HG03175 (cell line): Measurements from ENCODE around the gene CCDC85B.

Experiments
- ATAC-seq: cut with Tn5 transposase; IDR thresholded peaks from one replicate; pipeline ENCODE4 v1.9.1; 2021; ENCODE audit warnings: mild to moderate bottlenecking, moderate library complexity; ENCODE audit not compliant: unreplicated experiment

Gene CCDC85B

DNA sequence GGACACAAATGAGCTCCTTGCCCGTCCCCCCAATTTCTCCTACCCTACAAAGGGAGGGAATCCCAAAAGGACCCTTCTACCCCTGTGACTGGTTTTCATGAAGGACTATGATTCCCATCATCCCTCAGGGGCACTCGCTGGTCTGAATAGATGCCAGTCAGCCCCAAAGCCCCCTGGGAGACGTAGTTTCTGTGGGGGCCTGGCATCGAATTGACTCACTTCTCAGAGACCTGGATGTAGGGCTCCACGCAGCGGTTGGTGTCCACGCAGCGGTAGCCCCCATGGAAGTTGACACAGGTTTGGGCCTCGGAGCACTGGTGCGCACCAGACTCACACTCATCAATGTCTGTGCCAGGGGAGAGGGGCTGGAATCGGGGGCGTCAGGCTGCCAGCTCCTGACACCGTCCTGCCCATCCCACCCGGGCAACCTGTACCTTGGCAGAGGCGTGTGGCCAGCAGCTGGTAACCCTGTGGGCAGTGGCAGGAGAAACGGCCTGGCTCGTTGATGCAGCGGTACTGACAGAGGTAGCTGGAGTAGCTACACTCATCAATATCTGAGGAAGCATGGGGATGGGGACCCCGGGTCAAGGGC lies 22.3 kb upstream of the CCDC85B start:
- no peak for ATAC-seq

DNA sequence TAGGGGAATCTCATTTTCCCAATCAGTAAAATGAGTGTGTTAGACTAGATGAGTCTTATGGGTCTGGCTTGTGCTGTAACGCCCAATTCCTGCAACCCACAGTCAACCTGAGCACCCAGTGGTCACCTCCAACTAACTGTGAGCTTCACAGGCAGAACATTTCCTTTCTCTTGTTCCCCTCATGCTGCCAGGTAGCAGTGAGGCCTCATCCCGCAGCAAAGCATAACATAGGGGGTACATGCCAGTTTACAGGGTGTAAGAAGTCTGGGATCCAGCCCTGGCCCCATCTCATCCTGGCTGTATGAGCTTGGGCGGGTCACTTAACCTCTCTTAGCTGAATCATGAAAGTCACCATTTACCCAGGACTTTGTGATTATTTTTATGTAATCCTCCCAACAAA lies 21.6 kb upstream of the CCDC85B start:
- ATAC-seq, result no peak

DNA sequence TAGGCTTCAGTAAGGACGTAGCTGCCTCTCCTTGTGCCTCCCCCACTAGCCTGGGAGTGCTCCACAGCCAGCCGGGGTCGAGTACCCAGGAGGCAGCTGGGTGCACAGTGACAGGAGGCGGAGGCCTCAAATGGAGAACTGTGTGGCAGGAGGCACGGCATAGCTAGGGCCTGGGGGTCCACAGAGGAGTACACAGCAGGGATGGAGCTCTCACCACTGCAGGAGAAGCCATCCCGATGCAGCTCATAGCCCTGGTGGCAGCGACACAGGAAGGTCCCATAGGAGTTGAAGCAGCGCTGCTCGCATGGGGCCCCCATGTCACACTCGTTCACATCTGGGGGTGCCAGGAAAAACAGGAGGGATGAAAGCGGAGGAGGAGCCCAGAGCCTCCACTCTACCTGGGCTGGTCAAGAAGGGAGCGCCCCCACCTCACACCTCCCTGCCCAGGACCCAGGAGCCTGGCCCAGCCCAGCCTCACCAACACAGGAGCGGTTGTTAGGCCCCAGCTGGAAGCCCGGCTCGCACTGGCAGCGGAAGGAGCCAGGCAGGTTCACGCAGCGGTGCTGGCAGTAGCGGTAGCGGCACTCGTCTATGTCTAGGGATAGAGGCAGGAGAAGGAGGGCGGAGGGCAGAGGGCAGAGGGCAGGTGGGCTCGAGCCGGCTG lies 20.7 kb upstream of the CCDC85B start:
- no peak for ATAC-seq

DNA sequence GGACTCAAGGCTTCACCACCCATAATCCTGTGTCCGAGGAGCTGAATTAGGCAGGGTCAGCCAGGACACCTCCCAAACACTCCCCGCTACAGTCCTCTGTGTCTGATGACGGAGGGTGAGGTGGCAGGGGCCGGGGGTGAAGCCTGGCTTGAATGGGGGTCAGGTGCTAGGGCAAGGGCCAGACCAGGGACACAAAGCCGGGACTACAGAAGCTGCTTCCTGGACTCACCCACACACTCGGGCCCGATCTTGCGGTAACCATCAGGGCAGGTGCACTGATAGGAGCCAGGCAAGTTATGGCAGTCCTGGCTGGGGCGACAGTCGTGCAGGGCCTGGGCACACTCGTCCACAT lies 20.2 kb upstream of the CCDC85B start:
- ATAC-seq, result no peak

DNA sequence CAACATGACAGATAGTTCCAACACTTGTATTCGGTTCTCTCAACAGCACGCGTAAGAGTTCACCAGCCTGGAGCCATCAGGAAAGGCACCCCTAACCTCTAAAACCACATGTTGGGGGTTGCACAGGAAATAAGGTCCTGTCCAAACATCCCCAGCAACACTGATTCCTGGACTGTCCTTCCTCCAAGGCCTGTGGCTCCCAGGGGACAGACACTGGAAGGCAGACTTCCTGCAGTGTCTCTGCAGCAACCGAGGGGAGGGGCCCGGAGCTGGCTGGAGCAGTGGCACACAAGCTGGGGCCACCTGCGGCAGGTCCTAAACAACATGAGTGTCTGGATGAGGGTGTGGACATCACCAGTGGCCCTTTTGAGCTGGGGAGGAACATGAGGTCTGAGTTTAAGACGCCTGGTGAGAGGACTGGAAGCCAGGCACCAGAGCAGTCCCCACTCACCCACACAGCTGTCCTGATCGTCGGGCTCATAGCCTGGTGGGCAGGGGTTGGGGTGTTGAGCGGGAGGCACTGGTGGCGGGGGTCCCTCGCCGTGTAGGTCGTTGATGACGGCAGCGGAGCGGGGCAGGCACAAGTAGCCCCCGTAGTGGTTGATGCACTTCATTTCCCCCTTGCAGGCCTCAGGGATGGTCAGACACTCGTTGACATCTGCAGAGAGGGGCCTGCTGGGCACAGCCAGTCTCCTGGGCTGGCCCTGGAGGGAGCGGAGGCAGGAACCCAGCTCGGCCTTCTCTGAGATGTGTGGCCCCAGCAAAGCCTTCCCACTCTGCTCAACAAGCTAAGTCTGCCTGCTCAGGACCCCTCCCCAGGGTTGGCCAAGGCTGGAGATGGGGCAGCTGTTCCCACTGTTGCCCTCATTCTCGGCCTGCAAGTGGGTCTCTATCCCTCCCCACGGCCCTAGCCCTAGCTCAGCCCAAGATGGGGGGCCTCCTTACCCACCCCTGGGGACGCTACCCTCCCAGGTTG lies 19.5 kb upstream of the CCDC85B start:
- ATAC-seq, result no peak

DNA sequence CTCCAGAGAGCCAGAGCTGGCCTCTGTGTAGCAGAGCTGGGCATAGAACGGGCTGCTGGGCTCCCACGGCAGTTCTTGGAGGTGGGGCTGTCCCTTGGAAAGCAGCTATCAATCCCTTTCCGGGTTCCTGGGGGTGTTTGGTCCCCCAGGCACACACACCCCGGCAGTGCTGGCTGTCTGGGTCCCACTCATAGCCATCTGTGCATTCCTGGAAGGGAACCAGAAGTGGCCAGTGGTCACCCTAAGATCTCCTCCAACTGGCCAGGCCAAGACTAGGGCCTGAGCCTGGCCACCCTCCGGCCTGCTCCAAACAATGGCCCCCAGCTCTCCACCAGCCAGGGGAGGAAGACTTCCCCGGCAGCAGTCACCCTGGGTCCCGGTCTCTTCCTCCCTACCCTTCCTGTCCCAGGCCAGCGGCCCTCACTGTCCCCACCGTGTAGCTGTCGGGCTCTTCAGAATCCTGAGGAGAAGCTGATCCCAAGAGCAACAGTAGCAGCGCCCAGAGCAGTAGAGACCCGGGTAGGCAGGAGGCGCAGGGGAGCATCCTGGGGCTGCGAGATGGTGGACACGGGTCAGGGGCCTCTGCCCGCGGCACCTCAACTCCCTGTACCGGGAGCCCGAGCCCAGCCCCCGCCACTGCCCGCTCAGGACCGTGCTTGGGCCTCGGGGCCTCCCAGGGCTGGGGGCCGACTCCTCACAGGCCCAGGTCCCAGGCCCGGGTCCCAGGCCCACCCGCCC lies 18.5 kb upstream of the CCDC85B start:
- no peak for ATAC-seq

DNA sequence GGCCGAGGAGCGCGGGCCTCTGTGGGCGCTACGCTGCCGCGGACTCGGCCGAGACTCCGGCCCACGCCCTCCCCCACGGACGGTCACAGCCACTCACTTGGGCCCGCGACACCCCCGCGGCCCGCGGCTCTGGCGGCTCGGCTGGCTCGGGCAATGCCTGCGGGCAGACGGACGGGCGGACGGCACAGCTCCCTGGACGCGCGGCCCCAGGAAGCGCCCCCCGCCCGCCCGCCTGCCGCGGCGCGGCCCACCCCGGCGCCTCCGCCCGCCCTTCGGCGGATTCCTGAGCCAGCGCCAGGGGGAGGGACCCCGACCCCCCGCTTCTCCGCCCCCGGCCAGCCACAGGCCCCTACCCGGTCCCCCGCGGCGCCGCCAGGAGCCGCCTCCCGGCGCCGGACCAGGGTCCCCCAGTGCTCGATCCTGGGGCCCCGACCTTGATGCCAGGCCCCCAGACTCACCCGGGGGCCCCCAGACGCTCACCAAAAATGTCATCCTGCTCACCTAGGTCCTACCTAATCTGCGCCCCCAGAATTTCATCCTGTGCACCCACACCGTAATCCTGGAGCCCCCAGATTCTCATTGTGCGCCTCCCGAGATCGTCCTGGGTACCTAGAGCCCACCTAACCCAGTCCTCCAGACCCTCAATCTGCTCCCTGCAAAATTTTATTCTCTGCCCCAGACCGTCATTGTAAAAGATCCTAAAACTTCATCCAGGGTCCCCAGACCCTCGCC lies 17.7 kb upstream of the CCDC85B start, which contains the start of gene EFEMP2:
Gene EFEMP2, minus strand, starts transcription at position 215 of the 732 bp plus-strand sequence. CDS start 446 bp downstream, outside the sequence.
- ATAC-seq, result no peak

DNA sequence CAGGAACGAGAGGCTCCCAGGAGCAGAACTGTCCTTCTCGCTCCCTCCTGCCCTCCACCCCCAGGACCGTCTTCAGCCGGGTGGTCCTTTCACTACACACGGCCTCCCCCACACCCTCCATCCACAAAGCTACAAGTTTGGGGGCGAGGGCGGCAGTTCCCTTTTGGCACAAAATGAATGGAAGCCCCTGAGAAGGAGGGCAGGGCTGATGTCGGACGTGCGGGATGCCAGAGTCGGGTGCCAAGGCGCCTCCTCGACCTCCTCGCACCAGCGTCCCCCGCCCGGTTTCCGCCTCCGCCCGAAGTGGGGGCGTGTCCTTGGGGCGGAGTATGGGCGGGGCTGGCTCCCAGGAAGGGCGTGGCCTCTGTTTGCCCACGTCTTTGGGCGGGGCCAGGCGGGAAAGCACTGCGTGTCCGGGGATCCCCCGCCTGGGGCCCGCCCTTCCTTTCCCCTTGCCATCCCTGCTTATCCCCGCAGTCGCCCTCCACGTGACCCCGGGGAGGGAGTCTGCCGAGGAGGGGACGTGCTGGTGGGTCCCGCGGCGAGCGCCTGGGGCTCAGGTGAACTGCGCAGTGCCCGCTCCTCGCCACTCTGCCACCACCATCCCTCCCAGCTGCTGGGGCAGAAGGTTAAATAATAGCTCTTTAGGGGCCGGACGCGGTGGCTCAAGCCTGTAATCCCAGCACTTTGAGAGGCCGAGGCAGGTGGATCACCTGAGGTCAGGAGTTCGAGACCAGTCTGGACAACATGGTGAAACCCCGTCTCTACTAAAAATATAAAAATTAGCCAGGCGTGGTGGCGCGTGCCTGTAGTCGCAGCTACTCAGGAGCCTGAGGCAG lies 16.9 kb upstream of the CCDC85B start:
- peak; percentile 82 for ATAC-seq

DNA sequence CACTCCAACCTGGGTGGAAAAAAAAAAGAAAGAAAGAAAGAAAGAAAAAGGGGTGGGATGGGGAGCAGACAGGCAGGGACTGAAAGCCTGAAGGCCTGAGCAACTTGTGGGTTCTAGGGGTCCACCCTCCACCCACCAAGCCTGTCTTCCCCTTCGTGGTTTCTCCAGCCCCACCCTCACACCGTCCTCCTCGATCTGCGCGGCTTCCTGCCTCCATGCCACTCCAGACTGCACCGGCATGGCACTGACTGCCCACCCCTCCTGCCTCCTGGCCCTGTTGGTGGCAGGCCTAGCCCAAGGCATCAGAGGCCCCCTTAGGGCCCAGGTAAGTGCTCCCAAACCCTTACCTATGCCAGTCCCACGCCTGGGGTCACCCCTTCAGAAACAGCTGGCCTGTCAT lies 10.9 kb upstream of the CCDC85B start, which contains the start of gene CTSW:
Gene CTSW, plus strand, starts transcription at position 221 of the 400 bp plus-strand sequence. Its CDS starts 18 bp downstream, at position 239.
- no peak for ATAC-seq

DNA sequence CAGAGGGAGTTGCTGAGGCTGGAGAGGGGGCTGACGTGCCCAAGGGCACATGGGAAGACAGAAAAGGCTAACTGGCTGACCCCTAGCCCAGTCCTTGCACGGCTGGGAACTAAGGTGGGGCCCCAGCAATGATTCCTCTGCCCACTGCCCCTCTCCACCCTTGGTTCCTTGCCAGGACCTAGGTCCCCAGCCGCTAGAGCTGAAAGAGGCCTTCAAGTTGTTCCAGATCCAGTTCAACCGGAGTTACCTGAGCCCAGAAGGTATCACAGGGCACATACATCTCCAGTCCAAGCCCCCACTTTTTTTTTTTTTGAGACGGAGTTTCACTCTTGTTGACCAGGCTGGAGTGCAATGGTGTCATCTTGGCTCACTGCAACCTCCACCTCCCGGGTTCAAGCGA lies 10.4 kb upstream of the CCDC85B start:
- ATAC-seq, result no peak

DNA sequence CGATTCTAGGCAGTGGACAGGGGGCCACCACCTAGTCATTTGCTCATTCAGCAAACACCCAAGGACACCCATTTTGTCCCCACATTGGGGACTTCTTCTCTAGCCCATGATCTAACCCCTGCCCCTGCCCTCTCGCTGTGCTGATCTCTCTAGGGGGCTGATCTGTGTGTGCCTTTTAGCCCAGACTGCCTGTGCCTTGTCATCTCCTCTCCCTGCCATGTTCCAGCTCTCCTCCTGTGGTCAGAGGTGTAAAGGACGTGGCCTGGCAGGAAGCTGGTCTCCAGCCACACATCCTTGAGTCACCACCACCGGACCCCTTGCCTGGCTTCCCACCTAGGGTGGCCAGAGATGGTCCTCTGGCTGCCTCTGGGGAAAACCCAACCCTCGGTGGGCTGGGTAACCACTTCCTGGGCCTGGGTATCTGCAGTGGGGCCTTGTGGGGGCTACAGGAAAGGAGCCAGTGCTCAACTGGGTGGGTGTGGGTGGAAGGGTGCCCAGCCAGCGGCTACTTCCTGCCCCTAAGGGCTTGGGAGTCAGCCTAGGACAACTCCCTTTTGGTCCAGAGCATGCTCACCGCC lies 9.5 kb upstream of the CCDC85B start:
- ATAC-seq, result no peak

DNA sequence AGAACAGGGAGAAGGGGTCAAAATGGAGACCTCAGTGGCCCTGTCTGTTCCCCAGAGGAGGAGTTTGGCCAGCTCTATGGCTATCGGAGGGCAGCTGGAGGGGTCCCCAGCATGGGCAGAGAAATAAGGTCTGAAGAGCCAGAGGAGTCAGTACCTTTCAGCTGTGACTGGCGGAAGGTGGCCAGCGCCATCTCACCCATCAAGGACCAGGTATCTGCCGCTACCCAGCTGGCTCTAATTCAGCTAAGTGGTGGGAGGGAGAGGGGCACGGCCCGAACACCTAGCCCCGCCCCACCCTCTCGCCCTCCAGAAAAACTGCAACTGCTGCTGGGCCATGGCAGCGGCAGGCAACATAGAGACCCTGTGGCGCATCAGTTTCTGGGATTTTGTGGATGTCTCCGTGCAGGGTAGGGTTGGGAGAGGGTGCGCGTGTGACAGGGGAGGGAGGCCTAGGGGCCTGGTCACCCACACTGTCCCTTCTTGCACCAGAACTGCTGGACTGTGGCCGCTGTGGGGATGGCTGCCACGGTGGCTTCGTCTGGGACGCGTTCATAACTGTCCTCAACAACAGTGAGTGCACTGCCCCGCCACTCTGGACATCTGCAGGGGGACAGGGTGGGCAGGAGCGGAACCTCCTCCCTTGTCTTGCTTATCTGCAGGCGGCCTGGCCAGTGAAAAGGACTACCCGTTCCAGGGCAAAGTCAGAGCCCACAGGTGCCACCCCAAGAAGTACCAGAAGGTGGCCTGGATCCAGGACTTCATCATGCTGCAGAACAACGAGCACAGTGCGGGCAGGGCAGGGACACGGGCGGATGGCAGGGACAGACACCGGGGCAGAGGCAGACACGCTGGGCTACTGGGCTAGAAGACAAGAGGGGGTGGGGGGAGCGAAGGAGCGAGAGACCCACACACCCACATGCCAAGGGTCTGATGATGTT lies 8.1 kb upstream of the CCDC85B start:
- ATAC-seq, result no peak

DNA sequence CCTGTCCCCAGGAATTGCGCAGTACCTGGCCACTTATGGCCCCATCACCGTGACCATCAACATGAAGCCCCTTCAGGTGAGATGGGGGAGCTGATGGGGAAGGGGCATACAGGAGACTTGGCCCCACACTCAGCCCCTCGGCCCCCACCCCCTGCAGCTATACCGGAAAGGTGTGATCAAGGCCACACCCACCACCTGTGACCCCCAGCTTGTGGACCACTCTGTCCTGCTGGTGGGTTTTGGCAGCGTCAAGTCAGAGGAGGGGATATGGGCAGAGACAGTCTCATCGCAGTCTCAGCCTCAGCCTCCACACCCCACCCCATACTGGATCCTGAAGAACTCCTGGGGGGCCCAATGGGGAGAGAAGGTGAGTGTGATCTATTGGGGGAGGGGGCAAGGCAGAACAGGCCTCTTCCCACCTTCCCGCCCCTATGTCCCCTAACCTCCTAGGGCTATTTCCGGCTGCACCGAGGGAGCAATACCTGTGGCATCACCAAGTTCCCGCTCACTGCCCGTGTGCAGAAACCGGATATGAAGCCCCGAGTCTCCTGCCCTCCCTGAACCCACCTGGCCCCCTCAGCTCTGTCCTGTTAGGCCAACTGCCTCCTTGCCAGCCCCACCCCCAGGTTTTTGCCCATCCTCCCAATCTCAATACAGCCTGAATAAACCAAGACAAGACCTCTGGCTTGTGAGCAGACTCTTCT lies 7.3 kb upstream of the CCDC85B start:
- ATAC-seq, result no peak

DNA sequence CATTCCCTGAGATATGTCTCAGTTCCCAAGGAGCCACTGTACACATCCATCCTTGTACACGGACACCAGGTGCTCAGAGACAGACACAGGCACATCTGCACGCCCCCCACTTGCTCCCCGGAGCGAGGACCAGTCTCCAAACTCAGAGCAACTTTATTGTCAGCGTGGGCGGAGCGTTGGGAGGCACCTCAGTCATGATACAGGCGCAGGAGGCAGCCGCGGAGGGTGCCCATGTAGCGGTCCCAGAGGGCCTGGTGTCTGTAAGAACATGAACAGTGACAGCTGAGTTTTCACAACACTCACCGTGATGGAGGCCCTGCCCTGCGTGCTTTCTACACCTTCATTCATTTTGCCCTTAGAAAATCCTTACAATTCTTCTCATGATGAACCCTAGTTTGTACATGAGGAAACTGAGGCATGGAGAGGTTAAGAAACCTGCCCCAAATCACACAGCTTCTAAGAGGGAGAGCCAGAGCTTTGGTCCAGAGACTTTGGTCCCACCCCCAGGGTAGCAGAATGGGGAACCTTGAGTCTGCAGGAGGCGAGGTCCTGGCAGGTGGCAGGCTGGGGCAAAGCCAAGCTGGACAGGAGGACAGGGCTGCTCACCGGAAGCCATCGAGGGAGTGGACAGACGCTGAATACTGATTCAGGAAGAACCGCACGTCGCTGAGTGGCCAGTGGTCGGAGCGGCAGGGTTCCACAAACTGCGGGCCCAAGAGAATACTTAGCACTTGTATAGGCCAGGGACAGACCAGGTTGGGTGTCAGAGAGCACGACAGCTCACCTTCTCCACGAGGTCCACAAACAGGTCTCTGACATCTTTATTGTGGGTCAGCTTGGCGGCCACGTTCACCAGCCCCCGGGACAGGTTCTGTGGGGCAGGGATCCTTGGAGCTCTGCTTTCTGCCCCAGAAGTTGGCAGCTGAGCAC lies 6.4 kb upstream of the CCDC85B start:
- ATAC-seq, result no peak

DNA sequence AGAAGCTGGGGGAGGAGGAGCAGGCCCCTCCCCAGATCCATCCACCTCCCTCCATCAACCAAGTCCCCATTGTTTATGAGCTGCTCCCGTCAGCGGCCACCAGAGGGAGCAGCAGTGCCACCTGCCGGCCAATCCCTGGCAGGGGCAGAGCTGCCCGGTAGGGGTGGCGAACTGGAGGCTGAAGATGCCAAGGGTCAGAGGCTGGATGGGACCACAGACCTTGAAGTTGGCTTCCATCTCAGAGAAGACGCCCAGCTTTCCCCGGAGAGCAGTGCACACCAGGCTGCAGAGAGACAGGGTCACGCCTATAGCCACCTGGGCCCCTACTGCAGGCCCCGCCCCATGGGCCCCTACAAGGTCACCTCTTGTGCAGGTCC lies 5.8 kb upstream of the CCDC85B start:
- ATAC-seq, result no peak

DNA sequence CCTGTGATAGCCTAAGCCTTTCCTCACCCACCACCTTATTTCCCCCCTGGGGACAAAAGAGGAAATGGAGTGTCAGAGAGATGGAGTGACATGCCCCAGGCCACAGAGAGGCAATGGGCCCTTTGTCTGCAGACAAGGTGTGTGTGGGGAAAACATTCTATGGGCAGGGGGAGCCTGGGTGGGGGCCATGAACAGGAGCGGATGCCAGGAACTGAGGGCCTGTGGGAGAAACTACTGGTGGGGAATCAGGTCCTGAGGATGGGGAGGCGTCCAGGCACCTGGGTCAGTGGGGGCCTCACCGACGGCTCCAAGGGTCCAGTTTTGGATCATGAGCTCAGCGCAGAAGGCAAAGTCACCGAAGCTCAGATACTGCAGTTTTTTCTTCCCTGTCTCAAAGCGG lies 5.2 kb upstream of the CCDC85B start:
- no peak for ATAC-seq
